ENCODE data around the gene CBARP. TPM values are rescaled to one million over a fixed set of nuclear protein-coding genes. Genes with fewer than 3 reads are reported as not detected.

CBARP gene
- total RNA-seq, 1 donor from 2014 or later: 1.5 TPM

DNA sequence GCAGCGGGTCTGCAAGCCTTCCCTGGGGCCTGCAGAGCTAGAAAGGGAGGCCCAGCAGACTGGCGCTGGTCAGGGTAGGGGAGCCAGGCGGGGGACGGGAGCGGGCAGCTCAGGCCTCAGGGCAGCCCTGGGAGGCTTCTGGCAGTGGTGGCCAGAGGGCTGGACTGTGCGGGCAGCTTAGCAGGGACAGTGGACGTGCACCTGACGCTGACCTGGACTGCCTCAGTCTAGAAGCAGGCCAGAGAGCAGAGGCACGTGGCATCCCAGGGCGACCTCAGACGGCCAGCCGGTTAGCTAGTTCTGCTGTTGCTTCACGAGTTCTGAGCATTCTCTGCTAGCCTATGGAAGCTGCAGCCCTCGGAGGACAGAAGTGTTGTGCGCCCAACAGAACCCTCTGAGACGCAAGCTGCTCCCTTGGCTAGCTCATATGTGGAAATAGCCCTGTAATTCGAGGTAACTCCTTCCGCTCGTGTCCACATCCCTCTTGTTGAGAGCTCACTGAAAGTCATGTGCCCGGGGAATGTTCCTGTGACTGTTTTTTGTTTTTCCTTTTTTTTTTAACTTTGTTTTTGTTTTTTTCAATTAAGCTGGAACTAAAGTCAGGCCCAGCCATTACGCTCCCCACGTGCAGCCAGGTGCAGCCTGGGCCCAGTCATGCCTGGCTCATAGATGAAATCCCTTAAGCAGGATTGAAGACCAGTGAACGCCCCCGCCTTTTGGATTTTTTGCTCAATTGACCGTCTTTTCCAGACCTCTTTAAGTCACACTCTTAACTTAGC, 35.6 kb upstream of the CBARP start:
- H3K4me3 Mint-ChIP-seq: peak overlapping the region; percentile 68
- peaks cover 38% of the 10 kb centered on the region for H3K4me1 Mint-ChIP-seq (ENCODE audit: low read depth)
- H3K27ac Mint-ChIP-seq: peak overlapping the region; percentile 55
- no peak for DNase-seq (ENCODE audit: low spot score)
- intact Hi-C loops (cut with micrococcal nuclease): no loop called here
- H3K9me3 Mint-ChIP-seq: no peaks in the 10 kb centered on the region
- peaks cover 53% of the 10 kb centered on the region for H3K36me3 Mint-ChIP-seq (ENCODE audit: low read depth)
- H3K27me3 Mint-ChIP-seq (ENCODE audit: insufficient read depth): no peaks in the 10 kb centered on the region

DNA sequence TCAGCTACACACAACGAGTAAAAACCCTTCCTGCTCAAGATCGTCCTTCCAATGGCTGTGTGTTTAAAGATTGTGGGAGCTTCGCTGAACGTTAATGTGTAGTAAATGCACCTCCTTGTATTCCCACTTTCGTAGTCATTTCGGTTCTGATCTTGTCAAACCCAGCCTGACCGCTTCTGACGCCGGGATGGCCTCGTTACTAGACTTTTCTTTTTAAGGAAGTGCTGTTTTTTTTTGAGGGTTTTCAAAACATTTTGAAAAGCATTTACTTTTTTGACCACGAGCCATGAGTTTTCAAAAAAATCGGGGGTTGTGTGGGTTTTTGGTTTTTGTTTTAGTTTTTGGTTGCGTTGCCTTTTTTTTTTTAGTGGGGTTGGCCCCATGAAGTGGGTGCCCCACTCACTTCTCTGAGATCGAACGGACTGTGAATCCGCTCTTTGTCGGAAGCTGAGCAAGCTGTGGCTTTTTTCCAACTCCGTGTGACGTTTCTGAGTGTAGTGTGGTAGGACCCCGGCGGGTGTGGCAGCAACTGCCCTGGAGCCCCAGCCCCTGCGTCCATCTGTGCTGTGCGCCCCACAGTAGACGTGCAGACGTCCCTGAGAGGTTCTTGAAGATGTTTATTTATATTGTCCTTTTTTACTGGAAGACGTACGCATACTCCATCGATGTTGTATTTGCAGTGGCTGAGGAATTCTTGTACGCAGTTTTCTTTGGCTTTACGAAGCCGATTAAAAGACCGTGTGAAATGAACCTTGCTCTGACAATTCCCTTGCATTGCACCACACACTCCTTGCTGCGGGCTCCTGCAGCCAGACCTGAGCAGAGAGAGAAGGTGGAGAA, 34.8 kb upstream of the CBARP start:
- intact Hi-C loops (cut with micrococcal nuclease): no loop called here
- Mint-ChIP-seq H3K4me3 (peak overlapping the region; percentile 67), H3K36me3 (ENCODE audit: low read depth) (peaks cover 49% of the 10 kb centered on the region), H3K9me3 (no peaks in the 10 kb centered on the region), H3K27me3 (ENCODE audit: insufficient read depth) (no peaks in the 10 kb centered on the region), H3K4me1 (ENCODE audit: low read depth) (peaks cover 44% of the 10 kb centered on the region), H3K27ac (peak overlapping the region; percentile 55)
- DNase-seq (ENCODE audit: low spot score): no peak

DNA sequence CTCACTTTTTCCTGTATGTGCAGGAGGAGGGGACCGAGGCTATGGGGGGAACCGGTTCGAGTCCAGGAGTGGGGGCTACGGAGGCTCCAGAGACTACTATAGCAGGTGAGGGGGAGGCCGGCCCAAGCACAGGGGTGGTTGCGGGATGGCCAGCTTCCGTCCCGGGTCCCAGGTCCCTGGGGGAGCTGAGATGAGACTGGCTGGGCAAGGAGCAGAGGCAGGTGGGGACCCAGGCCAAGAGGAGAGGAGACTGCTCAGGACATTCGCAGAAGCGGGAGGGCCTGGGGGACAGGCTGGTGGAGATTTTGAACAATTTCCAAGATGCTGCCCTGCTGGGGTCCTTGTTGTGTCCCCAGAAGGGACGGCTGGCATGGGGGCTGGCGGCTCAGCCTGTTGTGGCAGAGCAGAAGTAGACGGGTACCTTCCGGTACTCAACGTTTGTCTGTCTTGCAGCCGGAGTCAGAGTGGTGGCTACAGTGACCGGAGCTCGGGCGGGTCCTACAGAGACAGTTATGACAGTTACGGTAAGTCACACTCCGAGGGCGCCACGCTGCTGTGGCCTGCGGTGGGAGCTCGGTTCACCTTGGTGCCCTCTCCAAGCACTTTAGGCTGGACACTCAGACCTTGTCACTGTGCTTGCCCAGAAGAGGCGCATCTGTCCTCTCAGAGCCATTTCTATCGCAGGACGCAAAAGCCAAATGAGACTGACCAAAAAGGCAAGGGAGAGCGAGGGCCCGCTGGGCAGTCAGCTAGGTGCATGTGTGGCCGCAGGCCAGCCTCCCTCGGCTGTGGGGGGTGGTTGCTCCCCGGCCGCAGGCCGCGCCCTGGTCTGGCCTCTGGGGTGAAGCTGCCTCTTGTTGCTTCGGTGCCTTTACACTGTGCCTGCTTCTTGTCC, 34.0 kb upstream of the CBARP start:
- intact Hi-C loops (cut with micrococcal nuclease): no loop called here
- H3K27me3 Mint-ChIP-seq (ENCODE audit: insufficient read depth): no peaks in the 10 kb centered on the region
- no peaks in the 10 kb centered on the region for H3K9me3 Mint-ChIP-seq
- peaks cover 46% of the 10 kb centered on the region for H3K36me3 Mint-ChIP-seq (ENCODE audit: low read depth)
- H3K4me3 Mint-ChIP-seq: peak overlapping the region; percentile 91
- H3K27ac Mint-ChIP-seq: peak overlapping the region; percentile 91
- DNase-seq (ENCODE audit: low spot score): no peak
- H3K4me1 Mint-ChIP-seq (ENCODE audit: low read depth): peaks cover 46% of the 10 kb centered on the region

DNA sequence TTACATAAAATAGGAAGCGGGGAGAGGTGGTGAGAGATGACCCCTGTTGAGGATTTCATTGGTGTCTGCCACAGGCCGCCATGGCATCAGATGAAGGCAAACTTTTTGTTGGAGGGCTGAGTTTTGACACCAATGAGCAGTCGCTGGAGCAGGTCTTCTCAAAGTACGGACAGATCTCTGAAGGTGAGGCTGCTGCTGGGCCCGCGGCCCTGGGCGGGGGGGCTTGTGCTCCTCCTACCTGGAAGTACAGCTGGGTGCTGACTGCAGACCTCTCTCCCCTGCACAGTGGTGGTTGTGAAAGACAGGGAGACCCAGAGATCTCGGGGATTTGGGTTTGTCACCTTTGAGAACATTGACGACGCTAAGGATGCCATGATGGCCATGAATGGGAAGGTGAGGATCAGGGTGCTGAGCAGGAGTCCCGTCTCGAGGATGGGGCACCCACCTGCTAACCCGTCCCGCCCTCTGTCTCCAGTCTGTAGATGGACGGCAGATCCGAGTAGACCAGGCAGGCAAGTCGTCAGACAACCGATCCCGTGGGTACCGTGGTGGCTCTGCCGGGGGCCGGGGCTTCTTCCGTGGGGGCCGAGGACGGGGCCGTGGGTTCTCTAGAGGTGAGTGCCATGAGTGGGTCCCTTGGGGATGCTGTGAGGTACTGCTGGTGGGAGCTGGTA, 33.2 kb upstream of the CBARP start:
- H3K36me3 Mint-ChIP-seq (ENCODE audit: low read depth): peaks cover 42% of the 10 kb centered on the region
- peak overlapping the region; percentile 91 for H3K27ac Mint-ChIP-seq
- no peak for DNase-seq (ENCODE audit: low spot score)
- H3K9me3 Mint-ChIP-seq: no peaks in the 10 kb centered on the region
- H3K4me1 Mint-ChIP-seq (ENCODE audit: low read depth): peaks cover 43% of the 10 kb centered on the region
- H3K27me3 Mint-ChIP-seq (ENCODE audit: insufficient read depth): no peaks in the 10 kb centered on the region
- H3K4me3 Mint-ChIP-seq: peak overlapping the region; percentile 91
- intact Hi-C loops (cut with micrococcal nuclease): no loop called here

DNA sequence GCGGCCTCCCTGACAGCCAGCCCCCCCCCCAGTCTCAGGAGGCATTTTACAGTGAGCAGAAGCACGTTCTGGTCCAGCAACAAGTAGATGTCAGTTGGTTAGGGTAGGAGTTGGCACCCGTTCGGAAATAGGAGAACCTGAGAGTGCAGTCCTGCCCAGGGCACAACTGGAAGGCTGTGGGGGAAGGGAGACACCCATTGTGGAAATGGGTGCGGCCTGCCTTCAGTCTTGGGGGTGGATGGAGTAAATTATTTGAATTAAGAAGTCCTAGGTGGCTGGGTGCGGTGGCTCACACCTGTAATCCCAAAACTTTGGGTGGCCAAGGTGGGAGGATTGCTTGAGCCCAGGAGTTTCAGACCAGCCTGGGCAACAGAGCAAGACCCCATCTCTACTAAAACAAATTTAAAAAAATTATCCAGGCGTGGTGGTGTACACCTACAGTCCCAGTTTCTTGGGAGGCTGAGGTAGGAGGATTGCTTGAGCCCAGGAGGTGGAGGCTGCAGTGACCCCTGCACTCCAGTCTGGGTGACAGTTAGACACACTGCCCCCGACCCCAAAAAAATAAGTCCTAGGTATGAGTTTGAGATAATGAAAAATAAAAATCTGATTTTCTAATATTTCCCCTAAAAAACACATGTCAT, 32.5 kb upstream of the CBARP start:
- peaks cover 43% of the 10 kb centered on the region for H3K4me1 Mint-ChIP-seq (ENCODE audit: low read depth)
- intact Hi-C loops (cut with micrococcal nuclease): no loop called here
- no peak for DNase-seq (ENCODE audit: low spot score)
- no peaks in the 10 kb centered on the region for H3K27me3 Mint-ChIP-seq (ENCODE audit: insufficient read depth)
- peak overlapping the region; percentile 91 for H3K4me3 Mint-ChIP-seq
- no peaks in the 10 kb centered on the region for H3K9me3 Mint-ChIP-seq
- H3K27ac Mint-ChIP-seq: peak overlapping the region; percentile 91
- H3K36me3 Mint-ChIP-seq (ENCODE audit: low read depth): peaks cover 42% of the 10 kb centered on the region

DNA sequence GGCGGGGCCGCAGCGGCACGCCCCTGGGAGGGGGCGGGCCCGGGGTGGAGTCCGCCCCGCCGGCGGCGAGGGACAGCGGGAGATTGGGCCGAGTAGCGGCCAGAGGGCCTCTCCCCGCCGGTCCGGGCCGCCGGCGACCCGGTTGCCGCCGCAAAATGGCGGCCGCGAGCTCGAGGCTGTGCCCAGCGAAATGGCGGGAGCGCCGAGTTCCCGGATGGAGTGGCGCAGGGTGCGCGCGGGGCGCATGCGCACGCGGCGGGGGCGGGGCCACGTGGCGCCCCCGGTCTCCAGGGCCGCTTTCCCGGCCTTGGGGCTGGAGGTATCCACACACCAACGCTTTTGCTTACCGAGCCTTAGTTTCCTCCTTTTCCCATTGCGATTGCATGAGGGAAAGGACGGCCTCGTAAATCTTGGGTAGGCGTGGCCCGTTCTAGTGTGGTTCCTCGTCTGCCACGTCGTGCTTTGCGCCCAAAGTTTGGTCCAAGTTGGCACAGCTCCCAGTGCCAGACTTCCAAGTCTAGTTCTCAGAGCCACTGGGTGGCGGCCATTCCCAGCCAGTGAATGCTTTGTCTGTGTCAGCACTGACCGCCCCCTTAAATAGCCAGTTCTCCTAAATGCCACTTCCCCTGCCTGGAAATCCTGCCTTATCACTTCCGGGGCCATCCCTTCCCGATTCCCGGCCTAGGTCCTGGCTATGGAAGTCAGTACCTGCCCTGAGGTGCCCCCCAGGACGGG, 31.8 kb upstream of the CBARP start:
- DNase-seq (ENCODE audit: low spot score): peak; percentile 84
- Mint-ChIP-seq H3K27ac (peak overlapping the region; percentile 91), H3K36me3 (ENCODE audit: low read depth) (peaks cover 42% of the 10 kb centered on the region), H3K27me3 (ENCODE audit: insufficient read depth) (no peaks in the 10 kb centered on the region), H3K4me3 (peak overlapping the region; percentile 91), H3K4me1 (ENCODE audit: low read depth) (peaks cover 43% of the 10 kb centered on the region), H3K9me3 (no peaks in the 10 kb centered on the region)
- intact Hi-C loops (cut with micrococcal nuclease): loop anchor here (1.0 kb wide), 3 partner anchors 8 to 221 kb away; partner anchors contain the start of gene PCSK4

DNA sequence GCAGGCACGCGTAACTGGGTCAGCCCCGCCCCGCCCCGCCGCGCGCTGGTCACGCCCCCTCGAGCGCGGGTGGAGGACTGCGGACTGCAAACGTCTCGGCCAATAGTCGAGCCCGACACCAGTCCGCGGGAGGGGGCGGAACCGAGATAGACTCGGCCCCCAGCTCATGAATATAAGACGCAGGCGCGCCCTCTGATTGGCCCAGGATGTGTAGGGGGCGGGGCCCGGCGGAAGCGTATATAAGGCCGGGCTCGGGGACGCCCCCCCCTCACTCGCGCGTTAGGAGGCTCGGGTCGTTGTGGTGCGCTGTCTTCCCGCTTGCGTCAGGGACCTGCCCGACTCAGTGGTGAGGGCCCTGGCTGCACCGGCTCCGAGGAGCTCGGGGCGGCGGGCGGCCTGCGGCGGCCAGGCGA, 31.3 kb upstream of the CBARP start, which contains the start of gene CIRBP:
CIRBP (plus strand) TSS at position 268 of the 413 bp plus-strand sequence. CDS start 1,602 bp downstream, outside the sequence.
- intact Hi-C loops (cut with micrococcal nuclease): loop anchor here (1.0 kb wide), 3 partner anchors 8 to 221 kb away; partner anchors contain the start of gene PCSK4
- Mint-ChIP-seq H3K4me1 (ENCODE audit: low read depth) (peaks cover 43% of the 10 kb centered on the region), H3K9me3 (no peaks in the 10 kb centered on the region), H3K4me3 (peak within 1 kb of the TSS; percentile 91), H3K27me3 (ENCODE audit: insufficient read depth) (no peaks in the 10 kb centered on the region), H3K36me3 (ENCODE audit: low read depth) (peaks cover 39% of the 10 kb centered on the region), H3K27ac (peak within 1 kb of the TSS; percentile 91)
- peak; percentile 99 for DNase-seq (ENCODE audit: low spot score)

DNA sequence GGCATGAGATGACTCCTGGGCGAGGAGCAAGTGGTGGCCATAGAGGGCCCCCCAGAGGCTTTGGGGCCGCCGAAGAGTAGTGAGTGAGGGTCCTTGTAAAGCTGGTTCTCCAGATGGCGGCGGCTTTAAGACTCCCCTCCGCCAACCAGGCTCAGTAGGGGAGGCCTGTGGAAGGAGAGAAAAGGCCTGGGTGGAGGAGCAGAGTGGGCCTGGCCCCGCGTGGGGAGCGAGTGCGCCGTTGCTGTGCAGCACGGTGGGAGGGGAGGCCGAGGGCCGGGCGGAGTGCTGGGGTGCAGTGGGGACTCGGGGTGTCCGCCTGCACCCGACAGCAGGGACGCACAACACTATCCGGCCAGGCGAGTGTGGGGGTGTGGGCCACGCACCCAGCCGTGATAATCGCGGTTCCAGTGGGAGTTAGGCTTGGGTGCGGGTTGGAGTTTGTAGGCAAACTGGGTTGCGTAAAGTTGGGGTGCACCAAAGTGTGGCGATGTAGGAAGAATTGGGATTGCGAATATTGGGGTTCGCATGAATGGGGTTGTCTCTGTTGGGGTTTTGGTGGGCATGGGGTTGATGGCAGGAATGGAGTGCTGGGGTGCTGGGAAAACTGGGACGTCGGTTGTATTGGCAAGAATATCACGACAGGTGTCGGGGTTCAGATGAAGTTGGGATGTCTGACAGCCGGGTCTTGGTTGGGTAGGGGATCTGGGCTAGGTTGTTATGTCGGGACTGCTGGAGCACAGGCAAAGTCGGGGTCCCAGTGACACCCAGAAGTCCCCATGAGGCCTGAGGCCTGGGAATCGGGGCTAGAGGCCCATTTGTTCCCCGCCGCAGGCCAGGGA, 30.6 kb upstream of the CBARP start:
- Mint-ChIP-seq H3K9me3 (no peaks in the 10 kb centered on the region), H3K4me1 (ENCODE audit: low read depth) (peaks cover 43% of the 10 kb centered on the region)
- intact Hi-C loops (cut with micrococcal nuclease): loop anchor here (1.0 kb wide), 3 partner anchors 7 to 222 kb away; partner anchors contain the start of gene PCSK4

DNA sequence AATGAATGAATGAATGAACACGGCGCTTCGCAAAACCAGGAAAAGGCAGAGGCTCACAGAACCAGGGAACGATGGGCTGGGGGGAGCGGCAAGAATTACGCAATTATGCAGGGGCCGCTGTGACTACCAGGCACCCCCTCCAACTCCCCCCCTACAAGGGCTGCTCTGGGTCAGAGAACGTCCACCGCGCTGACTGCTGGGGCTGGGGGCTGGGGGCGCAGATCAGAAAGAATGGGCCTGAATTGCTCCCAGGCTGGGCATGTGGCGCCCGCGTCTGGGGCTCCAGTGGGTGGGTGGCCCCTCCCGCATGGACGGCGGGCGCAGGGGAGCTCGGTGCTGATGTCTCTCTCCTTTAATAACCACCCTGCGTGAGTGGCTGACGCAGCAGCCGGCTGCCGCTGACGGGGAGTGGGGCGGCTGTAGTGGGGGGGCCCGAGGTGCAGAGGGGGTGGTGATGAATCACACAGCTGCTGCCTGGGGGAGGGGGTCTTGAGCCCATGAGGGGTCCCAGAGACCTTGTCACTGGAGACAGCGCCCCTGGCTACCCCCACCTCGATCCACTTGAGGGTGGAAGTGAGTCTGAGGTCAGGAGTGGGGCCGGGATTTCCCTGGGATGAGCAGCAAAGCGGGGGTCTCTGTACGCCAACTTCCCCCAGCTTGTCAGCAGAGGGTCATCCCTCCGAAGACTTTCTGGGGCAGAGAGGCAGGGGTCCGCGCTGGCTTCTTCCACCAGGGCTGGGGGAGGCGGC, 29.8 kb upstream of the CBARP start:
- Mint-ChIP-seq H3K27ac (peak overlapping the region; percentile 72), H3K36me3 (ENCODE audit: low read depth) (peaks cover 30% of the 10 kb centered on the region), H3K4me1 (ENCODE audit: low read depth) (peaks cover 45% of the 10 kb centered on the region), H3K27me3 (ENCODE audit: insufficient read depth) (no peaks in the 10 kb centered on the region), H3K4me3 (peak overlapping the region; percentile 53), H3K9me3 (no peaks in the 10 kb centered on the region)
- intact Hi-C loops (cut with micrococcal nuclease): no loop called here
- DNase-seq (ENCODE audit: low spot score): no peak

More for the DNA sequence above, 30.6 kb upstream of the CBARP start:
- DNase-seq (ENCODE audit: low spot score): no peak
- H3K36me3 Mint-ChIP-seq (ENCODE audit: low read depth): peaks cover 33% of the 10 kb centered on the region
- H3K4me3 Mint-ChIP-seq: peak overlapping the region; percentile 79
- peak overlapping the region; percentile 73 for H3K27ac Mint-ChIP-seq
- no peaks in the 10 kb centered on the region for H3K27me3 Mint-ChIP-seq (ENCODE audit: insufficient read depth)

DNA sequence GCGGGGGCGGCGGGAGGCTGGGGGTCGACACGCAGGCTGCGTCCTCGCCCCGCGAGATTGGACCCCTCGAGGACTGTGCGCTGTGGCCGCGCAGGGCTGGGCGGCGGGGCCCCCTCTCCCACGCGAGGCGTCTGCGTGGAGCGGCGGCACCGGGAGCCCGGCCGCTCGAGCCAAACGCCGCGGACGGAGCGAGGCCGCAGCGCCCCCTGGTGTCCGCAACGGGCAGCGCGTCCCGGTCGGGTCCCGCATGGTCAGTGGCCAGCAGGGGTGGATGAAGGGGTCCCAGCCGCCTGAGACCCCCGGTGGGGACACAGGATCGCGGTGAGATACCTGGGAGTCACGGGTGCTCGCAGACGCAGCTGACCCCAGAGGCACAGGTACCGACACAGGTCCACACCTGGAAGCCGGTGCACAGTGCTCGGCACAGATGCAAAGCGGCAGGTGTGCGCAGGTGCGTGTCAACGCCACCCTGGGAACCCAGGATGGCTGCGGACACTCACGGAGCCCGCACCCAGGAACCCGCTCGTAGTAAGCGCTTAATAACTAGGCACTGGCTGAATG, 29.2 kb upstream of the CBARP start:
- Mint-ChIP-seq H3K4me1 (ENCODE audit: low read depth) (peaks cover 42% of the 10 kb centered on the region), H3K9me3 (no peaks in the 10 kb centered on the region), H3K27me3 (ENCODE audit: insufficient read depth) (no peaks in the 10 kb centered on the region), H3K4me3 (peak overlapping the region; percentile 53), H3K27ac (peak overlapping the region; percentile 72), H3K36me3 (ENCODE audit: low read depth) (peaks cover 25% of the 10 kb centered on the region)
- DNase-seq (ENCODE audit: low spot score): peak; percentile 72
- intact Hi-C loops (cut with micrococcal nuclease): loop anchor here (1.0 kb wide), 1 partner anchor 23 kb away; no protein-coding TSS in a partner anchor

Measured in activated T-helper 1 cell treated with anti-CD3 and anti-CD28 coated beads, Interleukin-12 subunit alpha, Interleukin-12 subunit beta, Interleukin-2, Interleukin-4 antibody, amounts not matched to agents 30 ng/mL and 10 ng/mL and 1 ng/mL, durations not matched to agents 14 hours and 24 hours and 36 hours (primary cell).